Measurements from ENCODE around the gene FOXP1.

FOXP1 gene

DNA sequence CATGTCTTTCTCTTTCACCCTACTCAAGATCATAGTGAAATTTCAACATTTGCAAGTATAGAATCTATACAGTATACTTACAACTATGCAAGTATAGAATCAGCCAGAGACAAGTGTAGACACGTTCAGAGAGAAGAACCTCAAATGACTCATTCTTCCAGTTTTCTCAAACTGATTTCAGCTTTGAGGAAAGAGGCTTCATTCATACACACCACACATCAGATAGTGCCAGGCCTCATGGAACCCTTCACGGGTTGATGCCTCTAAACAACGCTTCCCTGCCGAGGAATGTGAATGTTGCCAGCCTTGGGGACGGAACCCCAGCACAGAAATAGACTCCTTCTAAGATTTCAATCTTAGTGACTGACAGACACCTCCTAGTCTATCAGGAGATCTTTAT lies 135.7 kb downstream of the FOXP1 start:
- H3K4me3 ChIP-seq (replicated peaks in 1 of 2; ENCODE audit: low read depth in 2 of 2, low read length in 2 of 2): no peak overlapping the region
- TF ChIP-seq CTCF (IDR thresholded peaks at IDR 0.05; ENCODE audit: low read depth, low read length): no peak
- no peak for DNase-seq (ENCODE audit: low read depth in 2 of 2)

DNA sequence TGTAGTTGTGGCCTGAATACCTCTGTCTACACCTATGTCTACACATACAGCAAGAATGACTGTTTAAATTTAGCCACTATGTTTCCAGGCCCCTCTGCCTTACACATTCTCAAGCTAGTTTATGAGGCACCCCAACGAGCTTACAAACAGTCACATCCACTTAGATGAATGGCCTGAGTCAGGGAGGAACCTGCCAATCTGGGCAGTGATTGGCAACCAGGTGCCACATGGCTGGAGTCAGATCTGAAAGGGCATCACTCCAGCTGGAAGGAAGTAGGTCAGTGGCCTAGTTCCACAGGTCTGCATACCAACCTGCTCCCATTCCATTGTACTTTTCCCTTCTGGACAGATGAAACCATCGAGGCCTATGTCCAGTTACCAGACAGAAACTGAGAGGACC lies 136.3 kb downstream of the FOXP1 start:
- no peak for DNase-seq (ENCODE audit: low read depth in 2 of 2)
- no peak overlapping the region for H3K4me3 ChIP-seq (replicated peaks in 1 of 2; ENCODE audit: low read depth in 2 of 2, low read length in 2 of 2)
- TF ChIP-seq CTCF (IDR thresholded peaks at IDR 0.05; ENCODE audit: low read depth, low read length): no peak

DNA sequence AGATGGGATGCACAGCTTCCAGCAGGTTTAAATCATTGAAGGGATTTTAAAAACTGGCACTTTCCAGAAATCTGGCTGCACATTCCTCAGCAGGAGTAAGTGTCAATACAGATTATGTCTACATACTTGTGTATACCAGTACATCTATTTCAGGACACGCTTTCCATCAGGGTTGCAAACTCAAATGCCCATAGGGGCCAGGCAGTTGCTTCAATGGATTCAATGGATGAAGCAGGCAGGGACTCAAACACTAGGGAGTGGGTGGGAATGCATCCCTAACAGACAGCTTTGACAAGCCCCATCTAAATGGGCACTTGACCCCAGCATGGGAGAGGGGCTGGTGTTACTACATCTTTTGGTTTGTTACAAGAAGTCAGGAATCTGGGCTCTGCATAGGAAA lies 136.8 kb downstream of the FOXP1 start:
- DNase-seq (ENCODE audit: low read depth in 2 of 2): no peak
- no peak for TF ChIP-seq CTCF (IDR thresholded peaks at IDR 0.05; ENCODE audit: low read depth, low read length)
- no peak overlapping the region for H3K4me3 ChIP-seq (replicated peaks in 1 of 2; ENCODE audit: low read depth in 2 of 2, low read length in 2 of 2)

GRCh38 chr3:71446260-71446659 lies 137.3 kb downstream of the FOXP1 start:
- DNase-seq (ENCODE audit: low read depth in 2 of 2): no peak
- no peak for TF ChIP-seq CTCF (IDR thresholded peaks at IDR 0.05; ENCODE audit: low read depth, low read length)
- no peak overlapping the region for H3K4me3 ChIP-seq (replicated peaks in 1 of 2; ENCODE audit: low read depth in 2 of 2, low read length in 2 of 2)

GRCh38 chr3:71444861-71445259 lies 138.7 kb downstream of the FOXP1 start:
- TF ChIP-seq CTCF (IDR thresholded peaks at IDR 0.05; ENCODE audit: low read depth, low read length): no peak
- no peak for DNase-seq (ENCODE audit: low read depth in 2 of 2)
- no peak overlapping the region for H3K4me3 ChIP-seq (replicated peaks in 1 of 2; ENCODE audit: low read depth in 2 of 2, low read length in 2 of 2)

DNA sequence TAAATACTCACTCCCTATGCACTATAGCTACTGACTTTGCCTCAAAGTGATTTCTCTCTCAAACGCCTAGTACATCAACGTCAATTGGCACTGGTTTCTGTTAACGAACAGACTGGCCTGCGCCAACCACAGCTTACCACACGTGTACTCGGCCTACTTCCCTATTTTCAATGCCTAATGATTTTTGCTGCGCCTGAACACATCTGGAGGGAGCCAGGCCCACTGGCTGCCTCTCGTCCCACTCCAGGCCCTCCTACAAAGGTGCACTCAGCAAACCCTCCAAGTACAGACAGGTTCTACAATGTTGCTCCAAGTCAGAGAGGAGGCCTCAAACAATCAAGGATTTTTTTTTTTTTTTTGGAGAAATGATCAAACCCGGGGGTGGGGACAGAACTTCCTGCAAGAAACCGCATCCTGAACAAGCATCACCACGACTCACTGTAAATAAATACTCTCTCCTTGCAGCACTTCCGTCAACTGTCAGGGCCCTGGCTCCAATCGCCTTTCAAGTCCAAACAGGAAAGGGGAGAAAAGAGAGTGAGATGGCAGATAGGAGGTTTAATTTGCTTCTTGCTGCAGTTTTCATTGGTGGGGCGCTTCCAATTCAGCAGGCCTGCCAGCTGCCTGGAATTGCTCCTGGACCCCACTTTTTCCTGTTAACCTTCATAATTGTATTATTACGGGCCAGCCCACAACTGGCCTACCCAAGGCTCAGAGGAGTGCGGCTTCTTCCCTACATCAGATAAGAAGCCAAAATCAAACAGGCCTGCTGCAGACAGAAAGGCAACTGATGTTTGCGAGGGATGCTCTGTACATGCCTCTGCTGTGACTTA lies 139.3 kb downstream of the FOXP1 start:
- peak; percentile 56 to 73 for DNase-seq (ENCODE audit: low read depth in 2 of 2)
- H3K4me3 ChIP-seq (replicated peaks in 1 of 2; ENCODE audit: low read depth in 2 of 2, low read length in 2 of 2): no peak overlapping the region
- no peak for TF ChIP-seq CTCF (IDR thresholded peaks at IDR 0.05; ENCODE audit: low read depth, low read length)

DNA sequence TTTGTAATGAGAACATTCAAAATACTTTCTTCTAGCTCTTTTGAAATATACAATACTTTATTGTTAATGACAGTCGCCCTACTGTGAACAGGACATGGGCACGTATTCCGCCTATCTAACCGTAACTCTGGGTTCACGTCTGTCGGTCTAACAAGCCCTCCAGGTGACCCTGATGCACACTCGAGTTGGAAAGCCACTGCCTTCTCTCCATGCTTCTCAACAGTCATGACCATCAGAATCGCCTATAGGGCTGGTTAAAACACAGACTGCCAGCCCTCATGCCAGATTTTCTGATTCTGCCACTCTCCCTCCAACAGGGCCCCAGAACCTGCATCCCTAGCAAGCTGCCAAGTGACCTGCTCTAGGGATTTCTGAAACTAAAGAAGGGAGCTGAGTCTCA lies 140.2 kb downstream of the FOXP1 start:
- DNase-seq (ENCODE audit: low read depth in 2 of 2): no peak
- no peak overlapping the region for H3K4me3 ChIP-seq (replicated peaks in 1 of 2; ENCODE audit: low read depth in 2 of 2, low read length in 2 of 2)
- TF ChIP-seq CTCF (IDR thresholded peaks at IDR 0.05; ENCODE audit: low read depth, low read length): no peak

Measured in cardiac fibroblast (primary cell).